Left lung (tissue), 10 donors: Measurements from ENCODE around the gene MYBPC1. TPM values are rescaled to one million over a fixed set of nuclear protein-coding genes. Genes with fewer than 3 reads are reported as not detected.
A peak's percentile ranks its signal among the peaks of the same experiment; 100 is the strongest.

ENCODE experiments used
- ATAC-seq: fragments of 200-7000 bp; cut with Tn5 transposase; one replicate; pipeline ENCODE4 v1.9.1; 2020; ENCODE audit warnings: moderate library complexity
- DNase-seq, 4 donors: peaks; one replicate each; pipeline ENCODE4 v3.0.0-alpha.2; 2013 to 2020
- H3K27ac ChIP-seq, 2 donors: fragments of 200-600 bp; sonication (generic) in 1 of 2; one replicate each; pipeline versions ENCODE4 v1.5.0 to v1.8.0; 2020 to 2021
- H3K27me3 ChIP-seq, 2 donors: fragments of 200-600 bp; sonication (generic) in 1 of 2; one replicate each; pipeline versions ENCODE4 v1.5.0 to v1.8.0; 2020 to 2021
- H3K36me3 ChIP-seq, 2 donors: fragments of 200-600 bp; sonication (generic) in 1 of 2; one replicate each; pipeline versions ENCODE4 v1.5.0 to v1.8.0; 2020 to 2021
- H3K4me1 ChIP-seq, 2 donors: fragments of 200-600 bp; one replicate each; pipeline ENCODE4 v1.8.0; 2021
- H3K4me3 ChIP-seq, 2 donors: fragments of 200-600 bp; sonication (generic) in 1 of 2; one replicate each; pipeline versions ENCODE4 v1.5.0 to v1.8.0; 2020 to 2021; ENCODE audit warnings: mild to moderate bottlenecking in 1 of 2
- H3K9me3 ChIP-seq, 2 donors: fragments of 200-600 bp; sonication (generic) in 1 of 2; one replicate each; pipeline versions ENCODE4 v1.5.0 to v1.8.0; 2020 to 2021
- intact Hi-C, 2 donors: fragments of 100-400 bp; cut with DNase I; formaldehyde crosslinking; loops; one replicate each; pipeline versions ENCODE4 v1.11.2 to v1.14.2; 2022
- polyA plus RNA-seq, 6 donors: library from polyadenylated mRNA; unstranded; fragments of 120-200 nt; gene quantifications; one replicate each; pipeline ENCODE4 v1.2.1, GENCODE V29; 2013; ENCODE audit not compliant: insufficient read length in 6 of 6
- total RNA-seq, 2 donors: library from RNA; stranded (reverse); fragmentation: NEBNext Ultra II Directional; extraction: Animal tissue kit (Norgen Biotek cat#: 25700); gene quantifications; one replicate each; pipeline ENCODE4 v1.2.1, GENCODE V29; 2021
- TF ChIP-seq, protein P1 (sequence below), 2 donors: fragments of 200-600 bp; sonication (generic) in 1 of 2; IDR thresholded peaks; one replicate each; pipeline versions ENCODE4 v1.5.0 to v1.8.0; 2021; ENCODE audit warnings: antibody characterized with exemption in 2 of 2
- donor health status: DM: no; HTN: yes; CAD: no.
- donor health status: DM: no; HTN: no; CAD: no.

MYBPC1 gene
- total and polyA plus RNA-seq, 8 donors, result 0.06 to 0.24 (median 0.17) TPM; not detected in 3

DNA sequence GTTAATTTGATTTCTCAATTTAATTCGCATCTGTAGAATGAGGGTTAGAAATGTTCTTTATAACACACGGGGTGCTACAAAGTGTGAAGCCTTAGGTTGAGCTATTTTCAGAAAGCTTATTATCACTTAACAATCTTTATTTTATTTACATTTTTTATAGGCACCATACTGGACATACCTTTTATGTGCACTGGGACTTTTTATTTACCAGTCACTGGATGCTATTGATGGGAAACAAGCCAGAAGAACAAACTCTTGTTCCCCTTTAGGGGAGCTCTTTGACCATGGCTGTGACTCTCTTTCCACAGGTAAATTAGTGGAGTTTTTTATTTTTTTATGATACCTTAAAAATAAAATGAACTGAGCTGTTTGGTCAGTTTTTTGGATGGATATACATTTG is 119.2 kb downstream of the MYBPC1 start:
- H3K4me3 ChIP-seq, result no peak overlapping the region
- ATAC-seq, result no peak
- H3K27ac ChIP-seq, result peak overlapping the region in 1 of 2 donors; percentile 47
- H3K36me3 ChIP-seq, result no peaks in the 10 kb centered on the region
- peaks cover 4 to 19% of the 10 kb centered on the region in 2 donors for H3K4me1 ChIP-seq
- TF ChIP-seq, protein P1, sequence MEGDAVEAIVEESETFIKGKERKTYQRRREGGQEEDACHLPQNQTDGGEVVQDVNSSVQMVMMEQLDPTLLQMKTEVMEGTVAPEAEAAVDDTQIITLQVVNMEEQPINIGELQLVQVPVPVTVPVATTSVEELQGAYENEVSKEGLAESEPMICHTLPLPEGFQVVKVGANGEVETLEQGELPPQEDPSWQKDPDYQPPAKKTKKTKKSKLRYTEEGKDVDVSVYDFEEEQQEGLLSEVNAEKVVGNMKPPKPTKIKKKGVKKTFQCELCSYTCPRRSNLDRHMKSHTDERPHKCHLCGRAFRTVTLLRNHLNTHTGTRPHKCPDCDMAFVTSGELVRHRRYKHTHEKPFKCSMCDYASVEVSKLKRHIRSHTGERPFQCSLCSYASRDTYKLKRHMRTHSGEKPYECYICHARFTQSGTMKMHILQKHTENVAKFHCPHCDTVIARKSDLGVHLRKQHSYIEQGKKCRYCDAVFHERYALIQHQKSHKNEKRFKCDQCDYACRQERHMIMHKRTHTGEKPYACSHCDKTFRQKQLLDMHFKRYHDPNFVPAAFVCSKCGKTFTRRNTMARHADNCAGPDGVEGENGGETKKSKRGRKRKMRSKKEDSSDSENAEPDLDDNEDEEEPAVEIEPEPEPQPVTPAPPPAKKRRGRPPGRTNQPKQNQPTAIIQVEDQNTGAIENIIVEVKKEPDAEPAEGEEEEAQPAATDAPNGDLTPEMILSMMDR (IDR thresholded peaks at IDR 0.05), result no peak
- intact Hi-C loops, result no loop called here
- no peaks in the 10 kb centered on the region for H3K9me3 ChIP-seq
- H3K27me3 ChIP-seq, result no peaks in the 10 kb centered on the region
- DNase-seq, result no peak

DNA sequence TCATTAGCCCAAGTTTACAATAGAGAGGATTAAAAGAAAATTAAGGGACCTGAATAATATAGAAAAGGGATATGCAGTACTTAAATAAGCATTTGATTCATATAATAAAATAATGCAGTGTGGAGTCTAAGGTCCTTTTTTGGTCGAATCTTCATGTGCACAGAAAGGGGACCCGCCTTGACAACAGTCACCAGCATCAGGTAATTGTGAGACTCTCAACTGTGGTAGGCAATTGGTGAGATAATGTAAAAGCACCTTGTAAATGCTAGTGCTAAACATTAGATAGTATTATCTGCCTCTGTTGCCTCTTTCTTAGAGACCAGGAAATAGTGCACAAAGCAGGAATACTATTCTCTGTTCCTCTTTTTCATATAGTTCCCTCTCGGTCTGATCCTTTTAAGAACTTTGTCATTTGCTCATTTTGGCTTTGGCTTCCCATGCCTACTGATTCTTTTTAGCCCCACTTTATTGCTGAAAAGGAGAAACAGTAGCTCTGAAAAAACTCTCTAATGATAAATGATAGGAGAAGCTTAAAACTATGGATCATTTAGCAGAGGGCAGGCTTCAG is 120.2 kb downstream of the MYBPC1 start:
- peak; percentile 23 for ATAC-seq
- no peak overlapping the region for H3K27ac ChIP-seq
- no peaks in the 10 kb centered on the region for H3K27me3 ChIP-seq

DNA sequence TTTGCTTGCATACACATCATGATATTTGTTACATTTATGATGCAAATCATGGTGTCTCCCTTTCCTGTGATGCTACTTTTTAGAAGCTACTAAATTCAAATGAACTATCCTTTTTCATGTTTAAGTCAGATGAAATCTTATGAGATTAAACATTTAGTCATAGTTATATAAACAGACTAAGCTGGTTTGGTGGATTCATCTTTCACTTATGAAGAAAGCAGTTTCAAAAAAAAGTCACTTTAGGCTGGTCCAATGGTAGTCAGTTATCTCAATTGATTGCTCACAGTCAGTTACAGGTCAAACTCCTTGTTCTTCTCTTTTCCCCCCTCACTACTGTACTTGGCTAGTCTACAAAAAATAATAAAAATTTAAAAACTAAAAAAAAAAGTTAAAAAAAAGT is 124.8 kb downstream of the MYBPC1 start:
- ATAC-seq, result no peak

More for the DNA sequence above, 120.2 kb downstream of the MYBPC1 start:
- intact Hi-C loops, result no loop called here
- DNase-seq, result no peak
- TF ChIP-seq, protein P1 (IDR thresholded peaks at IDR 0.05), result no peak
- no peaks in the 10 kb centered on the region for H3K9me3 ChIP-seq
- no peak overlapping the region for H3K4me3 ChIP-seq
- H3K36me3 ChIP-seq, result no peaks in the 10 kb centered on the region
- H3K4me1 ChIP-seq, result peaks cover 4 to 18% of the 10 kb centered on the region in 2 donors

GRCh38 chr12:101720118-101720517 is 125.3 kb downstream of the MYBPC1 start:
- no peaks in the 10 kb centered on the region for H3K27me3 ChIP-seq
- no peaks in the 10 kb centered on the region for H3K9me3 ChIP-seq
- H3K36me3 ChIP-seq, result peaks cover 0 to 22% of the 10 kb centered on the region in 2 donors
- no peak for ATAC-seq
- intact Hi-C loops, result no loop called here
- no peak overlapping the region for H3K4me3 ChIP-seq
- H3K4me1 ChIP-seq, result no peaks in the 10 kb centered on the region
- TF ChIP-seq, protein P1 (IDR thresholded peaks at IDR 0.05), result no peak
- DNase-seq, result no peak
- H3K27ac ChIP-seq, result no peak overlapping the region

More for the DNA sequence above, 124.8 kb downstream of the MYBPC1 start:
- intact Hi-C loops, result no loop called here
- TF ChIP-seq, protein P1 (IDR thresholded peaks at IDR 0.05), result no peak
- no peak overlapping the region for H3K4me3 ChIP-seq
- H3K27ac ChIP-seq, result no peak overlapping the region
- H3K27me3 ChIP-seq, result no peaks in the 10 kb centered on the region
- H3K4me1 ChIP-seq, result no peaks in the 10 kb centered on the region
- H3K9me3 ChIP-seq, result no peaks in the 10 kb centered on the region
- H3K36me3 ChIP-seq, result peaks cover 0 to 18% of the 10 kb centered on the region in 2 donors
- DNase-seq, result no peak

- TF ChIP-seq, protein P1 (IDR thresholded peaks at IDR 0.05), result no peak
- ATAC-seq, result no peak
Measured at GRCh38 chr12:101722392-101722791, 127.6 kb downstream of the MYBPC1 start.

More at GRCh38 chr12:101722392-101722791, 127.6 kb downstream of the MYBPC1 start:
- H3K4me3 ChIP-seq, result no peak overlapping the region
- peaks cover 0 to 36% of the 10 kb centered on the region in 2 donors for H3K36me3 ChIP-seq
- no peaks in the 10 kb centered on the region for H3K27me3 ChIP-seq
- intact Hi-C loops, result no loop called here
- H3K9me3 ChIP-seq, result no peaks in the 10 kb centered on the region
- H3K4me1 ChIP-seq, result no peaks in the 10 kb centered on the region
- DNase-seq, result no peak
- no peak overlapping the region for H3K27ac ChIP-seq
